HPDE6-E6E7 (cell line): ENCODE measurements around the gene RNF144A.
A peak's percentile ranks its signal among the peaks of the same experiment; 100 is the strongest.
"Not testable (repeated sequence)": the region's sequence is repeated elsewhere in the genome, so short reads cannot be mapped to it uniquely, and the experiment has no call there.

Experiments
- DNase-seq: peaks from one replicate; pipeline ENCODE4 v3.0.0; 2011; ENCODE audit warnings: missing footprints; ENCODE audit errors: extremely low spot score

The RNF144A gene

DNA sequence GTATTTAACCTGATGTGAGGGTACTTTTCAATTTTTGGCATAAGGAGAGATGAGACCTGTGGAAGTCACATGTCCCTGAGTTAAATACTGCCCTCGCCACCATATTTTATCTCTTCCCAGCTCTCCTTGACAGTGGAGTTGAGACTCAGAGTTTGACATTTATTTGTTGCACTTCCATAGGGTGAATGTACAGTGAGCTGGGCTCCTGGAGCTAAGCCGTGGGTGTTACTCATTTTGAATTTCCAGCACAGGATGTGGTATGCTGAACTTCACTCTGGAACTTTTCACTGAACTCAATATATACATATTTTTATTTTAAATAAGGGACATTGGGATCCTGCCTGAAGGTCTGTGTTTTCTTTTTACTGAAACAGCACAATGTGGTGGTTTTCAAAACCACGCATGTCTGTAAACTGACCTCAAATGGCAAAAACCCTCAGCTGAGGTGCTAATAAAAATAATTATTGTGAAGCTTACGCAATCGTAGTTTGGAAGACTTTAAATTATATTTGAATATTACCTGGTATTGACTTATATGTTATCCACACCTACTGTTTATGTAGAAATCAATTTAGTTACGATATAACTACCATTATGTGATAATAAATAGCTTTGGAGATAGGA, 12.1 kb downstream of the RNF144A start:
- no peak for DNase-seq

DNA sequence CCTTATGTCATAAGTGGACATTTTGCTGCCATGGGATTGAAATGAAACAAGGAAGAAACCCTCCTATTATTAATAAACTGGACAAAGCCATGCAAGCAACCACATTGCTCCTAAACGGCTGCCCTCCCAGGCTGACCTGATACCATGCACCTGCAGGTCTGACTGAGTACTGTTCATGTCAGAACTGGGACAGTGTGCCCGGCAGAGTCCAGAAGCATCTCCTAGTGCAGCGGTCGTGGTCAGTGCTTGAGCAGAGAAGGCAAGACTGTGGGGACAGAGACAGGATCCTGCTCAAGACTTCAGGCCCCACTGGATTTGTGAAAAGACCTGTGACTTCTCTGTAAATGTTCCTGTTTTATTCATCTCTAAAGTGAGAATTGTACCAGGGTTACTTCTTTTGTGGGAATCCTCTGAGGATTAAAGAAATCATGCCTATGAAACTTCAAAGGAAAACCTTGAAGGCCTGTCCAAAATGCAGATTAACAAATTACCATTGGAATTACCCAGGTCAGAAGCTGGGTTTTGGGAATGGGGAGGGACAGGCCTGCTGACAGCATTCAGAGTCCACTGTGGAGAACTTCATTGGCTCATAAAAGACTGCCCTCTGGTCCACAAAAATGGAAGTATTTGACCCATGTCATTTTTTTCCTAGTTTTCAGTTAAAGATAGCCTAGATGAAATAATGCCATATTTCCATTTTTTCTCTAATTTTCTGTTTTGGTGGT, 13.9 kb downstream of the RNF144A start:
- no peak for DNase-seq

DNA sequence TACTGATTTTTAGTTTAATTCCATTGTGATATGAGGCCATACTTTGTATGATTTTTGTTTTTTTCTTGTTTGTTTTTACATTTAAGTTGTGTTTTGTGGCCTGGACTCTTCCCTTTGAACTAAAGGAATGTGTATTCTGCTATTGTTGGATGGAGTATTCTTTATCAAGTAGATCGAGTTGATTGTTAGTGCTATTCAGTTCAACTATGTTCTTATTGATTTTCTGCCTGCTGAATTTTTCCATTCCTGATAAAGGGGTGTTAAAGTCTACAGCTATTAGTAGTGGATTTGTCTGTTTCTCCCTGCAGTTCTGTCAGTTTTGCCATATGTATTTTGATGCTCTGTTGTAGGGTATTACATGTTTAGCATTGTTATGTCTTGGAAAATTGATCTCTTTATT, 14.5 kb downstream of the RNF144A start:
- DNase-seq, result no peak

DNA sequence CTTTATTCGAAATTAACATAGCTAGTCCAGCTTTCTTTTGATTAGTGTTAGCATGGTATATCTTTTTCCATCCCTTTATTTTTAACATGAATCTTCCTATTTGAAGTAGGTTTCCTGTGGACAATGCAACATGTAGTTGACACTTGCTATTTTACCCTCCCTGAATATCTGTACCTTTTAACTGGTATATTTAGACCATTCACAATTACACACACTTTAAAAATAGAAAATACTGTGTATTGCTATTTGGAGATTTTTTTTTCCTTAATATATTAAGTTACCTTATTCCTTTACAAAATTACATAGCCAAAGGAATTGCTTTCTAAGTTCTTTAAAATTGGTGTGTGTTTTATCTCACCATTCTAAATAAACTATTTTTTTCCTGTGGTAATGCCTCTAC, 15.0 kb downstream of the RNF144A start:
- DNase-seq, result no peak

DNA sequence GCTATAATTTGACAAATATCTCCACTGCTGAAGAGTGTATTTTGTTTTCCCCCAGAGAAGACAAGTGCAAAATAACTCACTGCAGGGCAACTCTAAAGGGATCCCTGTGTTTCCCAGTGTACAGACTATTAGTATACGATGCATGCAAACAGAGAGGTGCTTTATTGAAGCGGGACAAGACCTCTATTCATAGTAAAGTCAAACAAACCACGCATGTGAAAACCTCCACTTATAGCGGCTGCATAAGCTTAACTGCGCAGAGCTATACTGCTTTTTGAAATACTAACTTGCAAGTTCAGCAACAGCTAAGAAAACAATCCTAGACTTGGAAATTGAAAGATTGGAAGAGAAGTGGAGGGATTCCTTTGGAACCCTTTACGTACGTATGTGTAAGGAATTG, 15.6 kb downstream of the RNF144A start:
- no peak for DNase-seq

DNA sequence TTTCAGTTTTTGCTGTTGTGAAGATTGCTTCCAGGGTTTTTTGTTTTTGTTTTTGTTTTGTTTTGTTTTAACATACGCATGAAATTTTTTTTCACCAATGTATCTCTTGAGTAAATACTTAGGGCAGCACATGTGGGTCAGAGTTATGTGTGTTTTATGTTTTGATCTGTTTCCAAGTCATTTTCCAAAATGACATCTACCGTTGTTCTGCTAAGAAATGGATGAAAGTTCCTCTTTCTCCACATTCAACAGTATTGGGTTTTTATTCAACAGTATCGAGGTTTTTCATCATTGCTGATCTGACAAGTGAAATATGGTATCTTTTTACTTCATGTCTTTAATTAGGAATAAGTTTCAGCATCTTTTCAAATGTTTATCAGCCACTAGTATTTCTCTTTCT, 16.7 kb downstream of the RNF144A start:
- no peak for DNase-seq

DNA sequence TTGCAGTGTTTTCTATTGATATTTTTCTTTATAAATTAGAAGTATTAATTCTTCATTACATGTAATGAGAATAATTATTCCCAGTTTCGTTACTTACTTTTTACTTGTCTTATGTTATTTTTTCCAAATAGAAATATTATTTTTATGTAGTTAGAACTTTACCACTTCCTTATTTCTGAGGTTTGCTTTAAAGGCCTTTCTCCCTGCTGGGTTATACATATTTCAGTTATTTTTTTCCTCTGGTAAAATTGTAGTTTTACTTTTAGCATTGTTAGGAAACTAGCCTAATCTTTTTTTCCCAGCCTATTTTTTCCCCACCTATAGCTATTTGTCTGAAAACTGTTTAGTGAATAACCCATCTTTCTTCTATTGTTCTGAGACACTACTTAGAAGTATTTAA, 17.1 kb downstream of the RNF144A start:
- DNase-seq, result no peak

DNA sequence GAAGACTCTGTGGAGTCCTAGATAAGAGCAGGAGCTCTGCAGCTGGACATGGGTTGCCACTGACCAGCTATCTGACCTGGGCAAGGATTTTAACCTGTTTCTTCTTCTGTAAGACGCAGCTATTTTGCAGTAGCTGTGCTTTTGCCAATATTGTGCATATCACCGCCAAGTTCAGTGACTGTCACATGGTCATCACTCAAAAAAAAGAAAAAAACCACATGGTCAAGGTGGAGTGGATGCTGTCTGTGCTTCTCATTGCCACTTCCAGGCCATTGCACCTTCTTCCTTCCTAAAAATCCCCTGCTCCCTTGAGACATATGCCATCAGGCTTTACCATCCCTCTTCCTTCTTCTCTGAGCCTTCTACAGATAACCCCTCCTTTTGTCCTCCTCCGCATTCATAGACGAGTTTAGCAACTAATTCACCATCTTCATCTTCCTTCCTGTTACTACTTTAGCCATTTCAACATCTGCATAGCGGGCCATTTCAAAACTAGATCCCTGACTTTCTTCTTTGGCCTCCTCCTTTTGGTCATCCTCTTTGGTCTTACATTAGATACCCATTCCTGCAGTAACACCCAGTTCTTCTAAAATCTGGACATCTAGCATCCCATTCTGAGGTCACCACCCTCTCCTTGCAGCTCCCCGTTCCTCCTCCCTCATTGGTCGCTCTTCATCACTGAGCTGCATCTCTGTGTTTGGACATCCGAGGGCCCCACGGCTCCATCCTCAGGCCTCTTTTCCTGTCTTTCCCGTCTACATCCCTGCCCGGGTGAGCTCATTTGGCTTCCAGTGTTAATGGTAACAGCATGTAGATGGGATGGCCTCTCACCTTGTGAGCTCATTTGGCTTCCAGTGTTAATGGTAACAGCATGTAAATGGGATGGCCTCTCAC, 17.8 kb downstream of the RNF144A start:
- DNase-seq, result no peak

DNA sequence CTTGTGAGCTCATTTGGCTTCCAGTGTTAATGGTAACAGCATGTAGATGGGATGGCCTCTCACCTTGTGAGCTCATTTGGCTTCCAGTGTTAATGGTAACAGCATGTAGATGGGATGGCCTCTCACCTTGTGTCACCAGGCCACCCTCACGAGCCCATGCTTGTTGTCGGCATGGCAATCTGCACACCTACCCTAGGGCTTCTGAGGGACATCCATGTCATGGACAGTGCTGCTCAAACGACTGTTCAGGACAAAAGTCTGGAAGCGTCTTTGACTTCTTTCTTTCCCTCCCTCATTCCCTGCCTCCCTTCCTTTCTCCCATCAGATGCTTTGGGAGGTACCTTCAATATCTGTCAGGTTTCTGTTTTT, 18.4 kb downstream of the RNF144A start:
- not testable (repeated sequence) for DNase-seq

DNA sequence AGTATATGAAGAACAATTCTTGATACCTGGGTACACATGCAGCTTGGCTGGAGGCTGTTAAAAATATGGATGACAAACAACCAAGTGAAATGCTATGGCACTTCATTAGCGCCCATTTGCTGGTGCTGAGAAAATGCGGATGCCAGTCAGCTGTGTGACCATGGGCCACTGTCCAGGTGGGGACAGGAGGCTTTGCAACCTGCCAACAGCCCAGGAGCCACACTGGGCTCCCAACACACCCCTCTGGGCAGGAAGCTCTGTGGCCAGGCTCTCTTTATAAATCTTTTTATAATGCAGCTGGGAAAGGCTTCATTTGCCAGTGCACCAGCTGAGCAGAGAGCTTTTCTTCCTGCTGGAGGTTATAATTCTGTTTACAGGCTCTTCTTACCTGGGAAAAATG, 19.9 kb downstream of the RNF144A start:
- no peak for DNase-seq

DNA sequence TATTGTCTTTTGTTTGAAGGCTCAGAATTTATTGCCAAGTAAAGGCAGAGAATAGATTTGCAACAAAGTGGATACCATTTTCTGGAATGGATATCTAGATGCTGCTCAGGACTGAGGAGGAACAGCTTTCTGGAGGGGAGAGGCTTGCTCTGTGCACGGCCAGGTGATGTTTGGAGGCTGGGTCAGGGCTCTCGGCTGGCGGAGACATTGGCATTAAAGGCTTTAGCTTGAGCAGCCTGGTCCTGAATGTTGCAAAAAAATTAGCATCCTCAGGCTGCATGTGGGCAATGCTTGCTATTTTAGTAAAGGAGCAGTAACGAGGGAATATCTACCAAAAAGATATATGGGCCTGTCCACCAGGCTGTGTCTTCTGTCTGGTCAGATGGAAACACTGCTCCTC, 20.4 kb downstream of the RNF144A start:
- no peak for DNase-seq

DNA sequence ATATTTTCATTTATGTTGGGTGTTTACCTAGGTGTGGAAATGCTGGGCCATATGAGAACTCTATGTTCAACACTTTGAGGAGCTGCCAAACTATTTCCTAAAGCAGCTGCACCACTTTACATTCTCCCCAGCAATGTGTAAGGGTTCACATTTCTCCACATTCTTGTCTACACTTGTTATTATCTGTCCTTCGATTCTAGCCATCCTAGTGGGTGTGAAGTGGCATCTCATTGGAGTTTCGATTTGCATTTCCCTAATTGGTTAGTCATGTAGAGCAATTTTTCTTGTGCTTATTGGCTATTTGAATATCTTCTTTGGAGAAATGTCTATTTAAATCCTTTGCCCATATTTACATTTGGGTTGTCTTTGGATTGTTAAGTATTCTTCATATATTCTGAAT, 21.9 kb downstream of the RNF144A start:
- no peak for DNase-seq

DNA sequence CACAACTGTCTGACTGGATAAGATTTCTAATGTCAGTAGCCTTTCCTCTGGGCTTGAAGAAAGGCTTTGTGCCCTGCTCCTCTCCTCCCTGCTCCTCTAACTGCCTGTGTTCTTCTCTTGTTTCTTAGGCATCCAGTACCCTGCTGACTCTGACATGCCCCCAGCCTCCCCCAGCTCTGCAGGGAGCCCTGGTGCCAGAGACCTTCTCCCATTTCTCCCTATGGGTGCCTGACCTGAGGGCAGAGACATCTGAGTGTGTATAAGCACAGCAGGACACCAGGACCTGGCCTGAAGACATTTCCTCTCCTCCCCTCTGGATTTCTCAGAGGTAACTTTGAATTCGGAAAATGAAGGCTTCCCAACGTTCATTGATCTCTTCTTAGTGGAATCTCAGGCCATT, 23.6 kb downstream of the RNF144A start:
- DNase-seq, result no peak

DNA sequence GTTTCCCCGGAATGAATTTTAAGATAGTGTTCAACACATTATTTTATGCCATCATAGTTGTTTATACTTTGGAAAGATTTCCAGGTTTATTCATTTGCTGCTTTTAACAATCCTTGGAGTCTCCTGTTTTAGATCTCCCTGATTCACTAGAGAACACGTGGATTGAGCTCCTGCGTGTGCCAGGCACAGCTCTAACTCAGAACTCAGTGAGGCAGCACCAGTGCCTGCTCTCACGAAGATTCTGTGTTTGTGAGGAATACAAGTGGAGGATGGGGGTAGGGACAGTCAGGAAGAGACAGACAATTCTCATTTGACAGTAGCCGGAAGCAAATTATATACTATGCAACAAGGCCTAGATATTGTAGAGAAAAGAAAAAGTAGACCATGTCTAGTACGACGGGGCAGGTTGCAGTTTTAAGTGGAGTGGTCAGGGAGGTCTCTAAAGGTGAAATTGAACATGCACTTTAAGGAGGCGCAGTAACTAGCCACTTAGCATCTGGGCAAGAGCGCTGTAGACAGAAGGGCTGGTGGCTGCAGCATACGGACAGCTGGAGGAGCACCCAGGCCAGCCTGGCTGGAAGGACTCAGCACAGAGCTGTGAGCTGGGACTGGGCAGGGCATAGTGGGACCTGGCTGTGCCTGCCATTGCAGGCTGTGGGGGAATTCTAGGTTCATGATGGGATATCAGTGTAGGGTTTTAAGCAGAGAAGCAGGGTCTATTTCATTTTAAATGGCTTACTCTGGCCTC, 24.3 kb downstream of the RNF144A start:
- DNase-seq, result no peak

DNA sequence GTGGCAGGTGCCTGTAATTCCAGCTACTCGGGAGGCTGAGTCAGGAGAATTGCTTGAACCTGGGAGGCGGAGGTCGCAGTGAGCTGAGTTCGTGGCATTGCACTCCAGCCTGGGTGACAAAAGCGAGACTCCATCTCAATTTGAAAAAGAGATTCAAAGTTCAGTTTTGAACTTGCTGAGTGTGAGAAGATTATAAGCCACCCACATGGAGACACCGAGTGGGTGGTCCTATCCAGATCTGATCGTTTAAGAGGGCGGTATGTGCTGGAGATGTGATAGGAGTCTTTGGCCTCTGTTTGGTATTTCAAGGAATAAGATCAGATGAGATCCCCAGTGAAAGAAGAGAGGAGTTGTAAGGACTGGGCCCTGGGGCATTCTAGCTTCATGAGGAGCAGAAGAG, 25.6 kb downstream of the RNF144A start:
- DNase-seq, result no peak

DNA sequence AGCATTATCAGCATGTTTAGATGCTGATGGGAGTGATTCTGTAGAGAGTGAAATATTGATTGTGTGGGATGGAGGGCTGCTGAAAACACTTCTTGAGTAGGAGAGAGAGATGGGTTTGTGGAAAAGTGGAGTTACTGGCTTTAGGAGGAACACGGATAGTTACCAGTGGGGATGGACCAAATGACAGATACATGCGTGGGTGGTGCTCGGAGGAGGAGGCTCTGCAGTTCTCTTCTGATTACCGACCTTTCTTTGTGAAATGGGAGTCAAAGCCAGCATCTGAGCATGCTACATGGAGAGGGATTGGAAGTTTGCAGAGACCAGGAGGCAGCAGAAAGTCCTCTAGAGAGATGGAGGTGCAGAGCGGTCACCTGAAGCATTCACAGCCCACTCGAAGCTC, 26.3 kb downstream of the RNF144A start:
- no peak for DNase-seq

DNA sequence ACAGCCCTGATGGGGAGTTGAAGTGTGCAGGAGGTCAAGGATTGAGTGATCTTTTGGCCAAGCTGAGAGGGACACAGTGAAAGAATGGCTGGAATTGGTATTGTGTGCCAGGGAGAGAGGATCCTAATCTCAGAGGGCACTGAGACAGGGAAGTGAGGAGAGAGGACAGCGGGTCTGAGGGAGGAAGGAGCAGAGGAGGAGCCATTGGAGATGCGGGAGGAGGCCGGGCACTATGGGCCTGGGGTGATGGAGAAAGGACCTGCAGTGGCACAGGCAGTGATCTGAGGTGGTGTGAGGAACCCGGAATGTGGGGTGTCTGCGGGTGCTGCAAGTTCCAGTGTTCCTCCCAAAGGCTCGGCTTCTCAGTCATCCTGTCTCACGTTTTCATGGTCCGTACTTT, 26.8 kb downstream of the RNF144A start:
- DNase-seq, result no peak

DNA sequence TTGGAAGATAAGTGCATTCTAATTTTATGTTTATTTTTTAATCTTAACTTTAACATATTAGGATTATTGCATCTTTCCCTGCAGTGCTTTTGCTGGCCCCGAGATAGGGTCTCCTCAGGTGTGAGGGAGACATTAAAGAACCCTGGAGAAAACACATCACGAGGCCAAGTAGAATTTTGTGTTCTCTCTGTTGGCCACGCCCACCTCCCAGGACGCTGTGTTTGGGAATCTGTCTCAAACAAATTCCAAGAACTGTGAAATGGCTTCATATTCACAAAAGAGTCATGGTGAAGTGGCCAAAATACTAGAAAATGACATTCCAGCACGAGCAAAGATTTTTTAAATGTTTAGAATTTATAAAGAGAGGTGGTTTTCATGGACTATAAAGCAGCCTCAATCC, 27.3 kb downstream of the RNF144A start:
- DNase-seq, result no peak

DNA sequence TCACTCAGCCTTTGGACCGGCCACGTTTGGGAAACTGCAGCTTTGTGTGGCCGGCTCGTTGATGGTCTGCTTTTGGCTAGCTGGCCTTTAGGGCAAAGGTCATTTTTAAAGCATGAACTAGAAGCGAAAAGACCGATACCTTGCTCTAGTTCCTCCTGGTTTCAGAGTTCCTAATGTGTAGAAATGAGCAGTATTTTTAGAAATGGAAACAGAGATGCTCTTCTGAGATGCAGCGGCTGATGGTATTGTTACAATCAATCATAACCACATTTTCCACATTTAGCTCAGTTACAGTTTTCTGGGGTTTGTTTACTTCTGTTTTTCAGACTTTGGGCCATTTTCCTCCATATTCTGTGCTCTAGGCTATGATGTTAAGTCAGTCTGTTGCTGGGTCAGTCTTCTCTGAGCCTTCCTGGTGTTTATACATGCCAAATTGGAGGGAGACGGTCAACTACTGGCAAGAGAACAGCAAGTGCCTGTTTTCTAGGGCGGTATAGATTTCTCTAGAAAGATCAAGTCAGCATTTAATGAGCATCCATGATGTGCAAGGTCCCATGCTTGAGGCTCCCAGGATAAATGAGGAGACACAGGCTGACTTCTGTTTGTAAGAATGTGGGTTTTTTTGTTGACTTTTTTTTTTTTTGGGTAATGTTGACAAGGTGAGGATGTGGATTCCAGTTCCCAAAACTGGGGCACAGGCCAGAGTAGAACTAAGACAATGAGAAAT, 28.0 kb downstream of the RNF144A start:
- no peak for DNase-seq

DNA sequence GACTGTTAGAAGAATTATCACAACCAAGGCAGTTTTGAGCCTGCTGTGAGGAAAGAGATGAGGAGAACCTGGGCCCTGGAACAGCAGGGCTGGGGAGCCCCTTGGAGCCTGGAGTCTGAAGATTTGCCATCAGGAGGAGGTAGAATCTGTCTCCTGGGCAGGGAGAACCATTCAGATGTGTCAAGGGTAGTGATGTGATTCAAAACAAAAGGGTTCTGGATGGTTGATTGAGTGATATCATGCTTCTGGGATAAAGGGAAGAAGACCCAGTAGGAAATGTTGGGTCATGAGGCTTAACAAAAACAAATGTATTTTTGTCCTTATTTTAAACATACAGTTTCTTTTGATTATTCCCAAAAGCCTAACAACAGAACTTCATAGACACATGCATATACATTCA, 28.6 kb downstream of the RNF144A start:
- DNase-seq, result no peak

DNA sequence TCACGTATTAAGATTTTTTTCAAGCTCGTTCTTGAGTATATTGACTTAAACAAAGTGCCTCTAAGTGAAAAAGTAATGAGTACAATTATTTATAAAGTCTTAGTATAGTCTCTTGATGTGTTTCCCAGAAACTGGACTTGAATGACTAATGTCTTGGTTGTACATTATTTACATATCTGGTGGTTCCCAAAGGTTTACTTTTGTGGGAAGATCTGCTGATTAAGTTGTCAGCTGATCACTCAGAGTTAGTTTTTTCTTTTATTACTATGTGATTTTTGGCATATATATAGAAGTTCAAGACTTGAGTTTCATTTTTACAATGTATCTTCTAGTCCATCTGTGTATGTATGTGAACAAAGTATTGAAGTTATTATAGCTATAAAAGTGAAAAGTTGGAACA, 29.5 kb downstream of the RNF144A start:
- DNase-seq, result peak; percentile 14
